ENCODE measurements around the gene MTAP. TPM values are rescaled to one million over a fixed set of nuclear protein-coding genes. Genes with fewer than 3 reads are reported as not detected.

Gene MTAP
- total RNA-seq, 1 donor from 2014 or later, result 38.0 TPM

- DNase-seq, result no peak
Observed at GRCh38 chr9:21970800-21971640, 168.6 kb downstream of the MTAP start.

GRCh38 chr9:21972361-21972760, 169.9 kb downstream of the MTAP start:
- DNase-seq, result no peak

- no peak for DNase-seq
Observed at GRCh38 chr9:21974343-21974721, 171.9 kb downstream of the MTAP start.

GRCh38 chr9:21974722-21975409, 172.4 kb downstream of the MTAP start:
- peak; percentile 43 for DNase-seq

- DNase-seq, result no peak
Observed at GRCh38 chr9:21976334-21976875, 174.0 kb downstream of the MTAP start.

GRCh38 chr9:21982391-21982790, 180.0 kb downstream of the MTAP start:
- no peak for DNase-seq

GRCh38 chr9:21982861-21983560, 180.6 kb downstream of the MTAP start:
- DNase-seq, result no peak

GRCh38 chr9:21983561-21983935, 181.1 kb downstream of the MTAP start:
- DNase-seq, result no peak

- no peak for DNase-seq
Observed at GRCh38 chr9:21984101-21984500, 181.7 kb downstream of the MTAP start.

- DNase-seq, result no peak
Observed at GRCh38 chr9:21985964-21986667, 183.7 kb downstream of the MTAP start.

Other genes starting within 250 kb of the MTAP start
- gene CDKN2A, start 191.8 kb downstream of the MTAP start, total RNA-seq, result not detected
- gene CDKN2B-AS1, start 192.2 kb downstream of the MTAP start, total RNA-seq, result not detected
- 2.2 TPM for gene CDKN2B, start 206.7 kb downstream of the MTAP start, total RNA-seq

Data from tongue (tissue), 2 donors.